Activated T-helper 1 cell treated with Interleukin-2 at 50 U/mL for 16 hours (primary cell): ENCODE data around the gene AFF2.

Experiments
- DNase-seq: peaks from one replicate; pipeline ENCODE4 v3.0.0-alpha.2; 2020; ENCODE audit warnings: low read depth

Gene AFF2

GRCh38 chrX:148930206-148930729, 429.9 kb downstream of the AFF2 start:
- DNase-seq: no peak

DNA sequence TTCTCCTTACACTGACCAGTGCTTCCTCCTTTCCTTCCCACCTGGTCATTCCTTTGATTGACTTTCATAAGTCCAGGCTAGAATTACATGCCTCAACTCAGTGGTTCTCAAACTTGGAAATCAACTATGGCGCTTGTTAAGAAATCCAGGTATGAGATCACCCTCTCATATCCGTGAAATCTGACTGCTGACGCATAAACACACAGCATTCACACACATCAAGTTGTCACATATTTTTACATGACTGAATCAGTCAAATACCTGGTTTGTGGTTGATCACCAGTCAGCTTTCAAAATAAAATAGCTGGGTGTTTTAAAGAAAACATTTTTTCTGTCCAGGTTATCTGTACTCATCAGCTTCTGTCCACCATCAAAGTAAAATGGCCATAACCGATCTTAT, 433.5 kb downstream of the AFF2 start:
- DNase-seq: no peak

- DNase-seq: no peak
These were observed 437.9 kb downstream of the AFF2 start for GRCh38 chrX:148938348-148938747.

GRCh38 chrX:148940411-148940996, 440.1 kb downstream of the AFF2 start:
- DNase-seq: no peak

DNA sequence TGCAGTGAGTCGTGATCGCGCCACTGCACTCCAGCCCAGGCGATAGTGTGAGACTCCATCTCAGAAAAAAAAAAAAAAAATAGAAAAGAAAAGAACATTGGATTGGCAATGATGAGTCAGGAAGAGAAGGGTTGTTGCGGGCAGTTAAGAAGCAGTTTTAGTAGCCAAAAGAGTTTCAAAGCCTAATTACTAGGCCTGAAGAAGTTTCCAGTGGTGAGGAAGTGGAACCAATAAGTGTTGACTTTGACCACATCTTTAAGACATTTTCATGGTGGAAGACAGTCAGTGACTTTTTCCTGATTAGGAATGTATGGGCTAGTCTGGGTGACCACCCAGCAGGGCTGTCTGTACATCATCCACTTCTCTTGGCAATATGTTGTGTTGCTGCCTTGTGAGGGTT, 442.3 kb downstream of the AFF2 start:
- no peak for DNase-seq

DNA sequence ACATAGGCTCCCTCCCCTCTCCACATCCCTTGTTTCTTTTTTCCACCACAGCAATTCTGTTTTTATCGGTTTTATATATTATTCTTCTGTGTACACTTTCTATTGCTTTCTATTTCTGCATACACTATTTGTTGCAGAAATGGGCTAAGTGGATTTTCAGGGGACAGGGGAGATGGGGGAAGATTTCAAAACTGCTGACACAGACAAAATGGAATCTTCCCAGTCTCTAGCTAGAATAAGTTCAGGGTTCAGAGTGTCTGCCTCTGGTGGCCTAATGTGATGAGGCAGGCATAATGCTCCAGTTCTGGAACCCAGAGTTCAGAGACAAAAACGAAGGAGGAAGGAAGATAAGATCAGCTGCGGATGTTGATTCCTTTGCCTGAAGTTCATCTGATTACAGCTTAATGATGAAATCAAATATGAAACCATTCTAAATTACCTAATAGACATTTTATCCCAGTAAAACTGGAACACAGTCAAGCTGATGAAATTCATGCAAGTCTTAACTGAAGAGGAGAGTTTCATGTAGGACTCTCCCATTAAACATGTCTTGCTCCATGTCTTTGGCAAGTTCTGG, 447.1 kb downstream of the AFF2 start:
- DNase-seq: no peak

DNA sequence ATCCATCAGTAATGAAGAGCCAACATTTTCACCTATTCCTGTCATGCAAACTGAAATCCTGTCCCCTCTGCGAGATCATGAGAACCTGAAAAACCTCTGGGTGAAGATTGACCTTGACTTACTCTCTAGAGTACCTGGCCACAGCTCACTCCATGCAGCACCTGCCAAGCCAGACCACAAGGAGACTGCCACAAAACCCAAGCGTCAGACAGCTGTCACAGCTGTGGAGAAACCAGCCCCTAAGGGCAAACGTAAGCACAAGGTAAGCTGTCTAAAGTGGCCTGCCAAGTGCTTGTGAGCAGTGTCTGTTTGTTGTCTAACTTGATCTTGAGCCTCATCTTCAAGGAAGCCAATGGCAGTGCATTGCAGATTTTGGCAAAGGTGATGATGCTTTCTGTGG, 455.9 kb downstream of the AFF2 start:
- no peak for DNase-seq

DNA sequence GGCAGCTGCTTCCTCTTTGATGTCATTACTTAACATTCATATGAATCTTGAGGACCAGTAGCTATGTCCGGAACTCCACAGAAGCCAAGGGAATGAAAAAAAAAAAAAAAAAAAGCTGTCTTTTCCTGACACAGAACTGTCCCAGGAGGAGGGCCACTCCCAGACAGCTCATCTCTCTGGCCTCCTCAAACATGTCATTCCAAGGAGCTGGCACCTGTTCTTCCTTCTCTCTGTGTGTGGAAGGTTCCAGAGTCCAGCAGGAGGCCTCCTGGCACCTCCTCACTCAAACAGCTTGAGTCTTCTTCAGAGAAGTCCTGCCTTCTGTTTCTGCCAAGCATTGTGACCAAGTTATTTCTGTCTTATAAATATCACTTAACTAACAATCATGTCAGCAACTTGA, 458.5 kb downstream of the AFF2 start:
- DNase-seq: no peak

DNA sequence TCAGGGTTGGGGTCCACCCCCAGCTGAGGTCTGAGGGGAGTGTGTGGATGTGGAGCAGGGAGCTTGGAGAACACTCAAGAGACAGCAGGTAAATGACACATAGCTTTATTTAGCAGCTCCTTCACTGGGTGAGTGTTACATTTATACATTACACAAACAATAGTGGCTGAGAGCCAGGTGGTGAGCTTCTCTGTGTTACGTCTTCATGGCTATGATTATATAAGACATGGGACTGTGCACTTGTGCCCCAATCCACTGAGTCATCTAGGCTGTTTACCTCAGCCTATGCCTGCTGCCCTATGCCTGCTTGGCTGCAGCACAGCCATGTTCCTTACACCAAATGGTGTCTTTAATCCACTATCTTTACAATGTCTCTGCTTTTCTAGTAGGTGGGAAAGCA, 459.6 kb downstream of the AFF2 start:
- no peak for DNase-seq

- no peak for DNase-seq
These were observed 461.6 kb downstream of the AFF2 start for GRCh38 chrX:148961985-148962384.

GRCh38 chrX:148976571-148977400, 476.4 kb downstream of the AFF2 start:
- DNase-seq: no peak

GRCh38 chrX:148979786-148980185, 479.4 kb downstream of the AFF2 start:
- no peak for DNase-seq

GRCh38 chrX:148984238-148984637, 483.8 kb downstream of the AFF2 start:
- DNase-seq: no peak

DNA sequence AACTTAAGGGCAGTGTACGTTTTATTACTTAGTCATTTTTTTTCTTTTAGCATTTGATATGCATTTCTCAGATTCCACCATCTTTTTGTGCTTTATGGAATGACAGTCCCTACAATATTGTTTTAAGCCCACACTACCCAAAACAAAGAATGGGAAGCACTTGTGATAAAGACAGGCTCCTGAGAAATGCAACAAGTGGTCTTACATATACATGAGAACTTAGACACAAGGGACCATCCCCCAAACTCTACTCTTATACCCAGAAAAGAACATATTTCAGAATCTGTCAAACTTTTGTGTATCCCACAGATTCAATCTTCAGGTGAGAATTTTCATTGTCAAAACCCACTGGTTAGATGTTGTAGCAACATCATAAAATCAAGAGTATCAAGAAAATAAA, 491.1 kb downstream of the AFF2 start:
- no peak for DNase-seq

DNA sequence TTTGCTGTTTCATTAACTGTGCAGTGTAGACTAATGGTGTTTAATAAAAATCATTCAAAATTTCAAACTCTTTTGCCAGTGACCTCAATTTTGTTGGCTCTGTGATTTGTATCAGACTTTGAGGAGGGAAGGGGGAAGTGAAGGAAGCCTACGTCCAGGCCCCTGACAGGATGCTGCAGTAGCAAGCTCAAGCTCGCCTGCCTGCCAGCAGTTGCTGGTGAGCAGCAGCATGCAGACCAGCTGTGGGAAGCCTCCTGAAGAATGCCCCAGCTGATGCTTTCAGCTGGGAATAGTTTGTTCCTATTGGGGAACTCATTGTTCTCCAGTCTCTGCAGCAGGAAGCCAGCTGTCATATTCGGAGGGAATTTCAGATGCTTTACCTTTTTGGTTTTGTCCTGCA, 495.2 kb downstream of the AFF2 start:
- no peak for DNase-seq

- no peak for DNase-seq
These were observed 501.9 kb downstream of the AFF2 start for GRCh38 chrX:149002320-149002719.

- DNase-seq: no peak
These were observed 503.6 kb downstream of the AFF2 start for GRCh38 chrX:149003863-149004660.

DNA sequence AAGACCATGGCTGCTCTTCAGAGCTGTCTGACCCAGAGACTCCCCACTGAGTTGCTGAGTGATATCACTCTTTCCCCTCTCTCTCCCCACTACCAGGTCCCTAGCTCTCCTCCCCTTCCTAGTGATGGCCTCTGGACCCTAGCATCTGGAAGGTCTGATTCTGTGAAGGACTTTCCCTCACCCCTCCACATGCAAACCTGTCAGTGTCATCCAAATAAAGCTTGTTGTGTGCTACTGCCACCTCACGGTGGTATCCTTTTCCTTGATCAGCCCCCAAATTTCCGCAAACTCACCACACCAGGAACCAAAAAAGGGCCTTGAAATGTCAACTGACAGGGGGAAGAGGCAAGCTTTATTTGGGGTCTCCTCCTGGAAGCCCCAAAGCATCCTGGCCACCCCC, 504.5 kb downstream of the AFF2 start:
- no peak for DNase-seq

GRCh38 chrX:149006235-149006634, 505.8 kb downstream of the AFF2 start:
- no peak for DNase-seq

DNA sequence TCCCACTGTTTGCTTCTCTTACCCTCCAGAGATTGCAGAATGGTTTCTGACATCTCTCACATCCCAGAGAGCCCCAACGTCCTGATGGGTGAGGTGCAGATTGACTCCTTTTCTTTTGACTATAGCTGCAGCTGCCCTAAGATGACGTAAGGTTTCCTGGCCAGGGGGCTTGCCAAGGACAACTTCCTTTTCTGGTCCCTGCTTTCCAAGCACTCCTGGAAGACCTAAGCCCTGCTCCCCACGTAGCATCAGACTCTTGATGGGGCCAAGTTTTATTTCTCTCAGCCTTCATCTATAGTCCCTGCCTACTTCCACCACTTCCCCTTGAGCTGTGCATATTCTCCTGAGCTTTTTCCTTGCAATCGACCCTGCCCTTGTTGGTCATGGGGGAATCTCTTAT, 507.0 kb downstream of the AFF2 start:
- DNase-seq: no peak

GRCh38 chrX:149010013-149010852, 509.8 kb downstream of the AFF2 start:
- no peak for DNase-seq

DNA sequence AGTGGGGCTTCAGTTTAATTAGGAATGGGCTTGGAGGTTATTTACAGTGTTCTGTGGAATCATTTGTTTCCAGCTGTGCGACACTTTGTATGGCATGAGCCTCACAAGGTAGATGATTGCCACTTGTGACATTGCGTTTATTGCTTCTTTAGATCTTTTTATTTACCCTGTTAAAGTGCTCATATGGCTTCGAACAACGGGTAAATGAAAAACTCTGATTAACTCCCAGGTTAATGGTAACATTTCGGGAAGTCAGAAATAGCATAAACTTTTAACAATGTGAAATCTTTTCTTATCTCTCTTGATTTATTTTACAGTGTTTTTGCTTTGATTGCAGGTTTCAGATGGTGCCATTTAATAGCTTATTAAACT, 510.4 kb downstream of the AFF2 start:
- no peak for DNase-seq
